ENCODE data around the gene TUBB4B.

DNA sequence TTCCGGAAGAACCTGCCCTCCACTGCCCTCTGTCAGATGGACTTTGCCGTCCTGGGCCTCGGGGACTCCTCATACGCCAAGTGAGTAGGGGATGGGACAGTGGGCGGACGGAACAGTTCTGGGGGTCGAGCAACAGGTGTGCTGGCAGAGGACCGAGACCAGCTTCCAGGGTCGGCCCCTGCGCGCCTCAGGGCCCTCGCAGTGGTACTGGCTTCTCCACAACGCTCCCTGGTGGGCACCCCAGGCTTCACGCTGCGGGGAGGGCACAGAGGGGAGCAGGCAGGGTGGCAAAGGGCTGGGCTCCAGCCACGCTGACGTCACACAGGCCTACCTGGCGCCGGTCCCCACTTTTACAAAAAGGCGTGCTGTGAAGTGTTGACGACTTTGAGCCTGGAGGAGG lies 28.6 kb upstream of the TUBB4B start:
- no peak for TF ChIP-seq TAF1 (IDR thresholded peaks at IDR 0.05; ENCODE audit: borderline replicate concordance, low read depth, low read length)
- no peak for TF ChIP-seq POLR2AphosphoS5 (IDR thresholded peaks at IDR 0.05; ENCODE audit: low read depth, low read length)
- no peak for TF ChIP-seq POLR2A (IDR thresholded peaks at IDR 0.05; ENCODE audit: low read depth, low read length)
